Stimulated activated CD8-positive, alpha-beta memory T cell treated with anti-CD3 and anti-CD28 coated beads, Interleukin-7, amount 100 ng/mL, for 48 hours (primary cell): Measurements from ENCODE around the gene OSBP.
A peak's percentile ranks its signal among the peaks of the same experiment; 100 is the strongest.
"Not testable (repeated sequence)": the region's sequence is repeated elsewhere in the genome, so short reads cannot be mapped to it uniquely, and the experiment has no call there.

Experiments used
- DNase-seq, 2 donors: peaks; one replicate each; pipeline ENCODE4 v3.0.0-alpha.2; 2020; ENCODE audit warnings: low read depth in 1 of 2; ENCODE audit errors: extremely low read depth in 1 of 2

OSBP gene

DNA sequence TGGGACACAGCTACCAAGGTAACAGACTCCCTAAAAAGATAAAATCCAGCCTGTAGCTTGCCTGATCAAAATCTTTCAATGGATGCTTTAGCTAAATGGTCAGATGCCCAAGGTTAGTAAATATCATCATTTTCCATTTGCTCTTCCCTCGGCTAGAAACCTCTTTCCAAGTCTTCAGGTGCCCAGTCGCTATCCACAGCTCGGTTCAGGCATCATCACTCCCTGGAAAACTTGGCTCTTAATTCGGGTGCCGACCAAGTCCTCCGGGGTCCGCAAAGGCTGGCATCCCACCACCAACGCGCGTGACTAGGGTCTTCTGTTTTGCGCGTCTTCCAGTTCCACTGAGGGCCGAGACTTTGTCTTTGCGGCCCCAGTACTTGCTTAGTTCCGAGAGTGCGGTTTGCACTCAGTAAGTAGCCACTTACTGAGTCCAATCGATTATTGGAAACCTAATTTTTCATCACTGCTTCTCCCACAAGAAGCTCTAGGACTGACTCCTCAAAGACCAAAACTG, 59.9 kb downstream of the OSBP start:
- DNase-seq: no peak

DNA sequence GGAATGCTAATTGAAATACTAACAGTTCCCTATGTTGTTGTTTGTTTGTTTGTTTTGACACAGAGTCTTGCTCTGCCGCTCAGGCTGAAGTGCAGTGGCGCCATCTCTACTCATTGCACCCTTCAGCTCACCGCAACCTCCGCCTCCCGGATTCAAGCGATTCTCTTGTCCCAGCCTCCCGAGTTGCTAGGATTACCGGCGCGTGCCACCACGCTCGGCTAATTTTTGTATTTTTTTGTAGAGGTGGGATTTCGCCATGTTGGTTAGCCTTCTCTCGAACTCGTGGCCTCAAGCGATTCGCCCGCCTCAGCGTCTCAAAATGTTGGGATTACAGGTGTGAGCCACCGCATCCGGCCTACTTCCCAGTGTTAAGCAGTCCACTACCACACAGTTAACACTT, 62.3 kb downstream of the OSBP start:
- no peak for DNase-seq

DNA sequence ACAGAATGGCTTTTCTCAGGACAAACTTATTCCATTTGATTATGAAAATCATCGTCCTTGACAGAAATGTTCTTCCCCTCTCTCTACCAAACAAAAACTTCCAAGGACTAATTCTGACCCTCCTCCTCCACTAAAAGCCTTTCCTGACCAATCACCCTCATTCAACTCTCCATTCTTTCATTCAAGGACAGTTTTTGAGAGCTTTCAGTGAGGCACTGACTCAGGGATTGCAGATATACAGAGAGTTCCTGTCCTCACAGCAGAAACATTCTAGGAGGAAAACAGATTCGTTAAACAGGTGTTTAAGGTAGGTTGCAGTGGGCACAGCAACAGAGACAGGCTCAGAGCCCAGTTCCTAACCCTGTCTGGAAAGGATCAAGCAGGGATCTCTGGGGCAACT, 62.7 kb downstream of the OSBP start:
- DNase-seq: no peak

DNA sequence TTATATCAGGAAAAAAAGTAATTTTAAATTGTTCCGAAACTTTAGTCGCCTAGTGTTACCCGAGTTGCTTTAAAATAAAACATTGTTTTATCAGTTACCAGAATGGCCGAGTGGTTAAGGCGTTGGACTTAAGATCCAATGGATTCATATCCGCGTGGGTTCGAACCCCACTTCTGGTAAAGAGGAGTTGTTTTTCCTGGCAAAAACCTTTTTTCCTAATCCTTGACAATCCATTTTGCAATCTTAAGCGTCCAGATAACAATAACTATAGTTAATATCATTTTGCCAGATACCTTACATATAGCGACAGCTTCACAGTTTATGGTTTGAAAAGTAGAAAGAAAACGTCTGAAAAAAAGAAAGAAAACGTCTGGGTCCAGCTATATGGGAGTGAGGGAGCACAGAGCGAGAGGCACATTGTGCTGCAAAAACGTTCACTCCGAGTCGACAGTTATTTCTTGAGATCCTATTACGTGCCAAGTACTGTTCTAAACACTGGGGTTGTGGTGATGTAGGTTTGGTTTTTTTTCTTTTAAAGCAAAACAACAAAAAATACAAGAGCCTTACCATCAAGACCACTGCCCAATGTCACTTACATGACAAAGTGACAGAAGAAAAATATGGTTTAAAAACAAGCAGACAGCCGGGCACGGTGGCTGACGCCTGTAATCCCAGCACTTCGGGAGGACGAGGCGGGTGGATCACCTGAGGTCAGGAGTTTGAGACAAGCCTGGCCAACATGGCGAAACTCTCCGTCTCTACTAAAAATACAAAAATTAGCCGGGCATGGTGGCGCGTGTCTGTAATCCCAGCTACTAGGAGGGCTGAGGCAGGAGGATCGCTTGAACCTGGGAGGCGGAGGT, 63.7 kb downstream of the OSBP start:
- no peak for DNase-seq

GRCh38 chr11:59550842-59551658, 64.5 kb downstream of the OSBP start:
- DNase-seq: peak; percentile 53 to 74

GRCh38 chr11:59550368-59550841, 65.2 kb downstream of the OSBP start:
- DNase-seq: peak; percentile 85 to 90

- no peak for DNase-seq
Measured at GRCh38 chr11:59548309-59548656, 67.3 kb downstream of the OSBP start.

GRCh38 chr11:59547605-59548308, 67.8 kb downstream of the OSBP start:
- not testable (repeated sequence) for DNase-seq

DNA sequence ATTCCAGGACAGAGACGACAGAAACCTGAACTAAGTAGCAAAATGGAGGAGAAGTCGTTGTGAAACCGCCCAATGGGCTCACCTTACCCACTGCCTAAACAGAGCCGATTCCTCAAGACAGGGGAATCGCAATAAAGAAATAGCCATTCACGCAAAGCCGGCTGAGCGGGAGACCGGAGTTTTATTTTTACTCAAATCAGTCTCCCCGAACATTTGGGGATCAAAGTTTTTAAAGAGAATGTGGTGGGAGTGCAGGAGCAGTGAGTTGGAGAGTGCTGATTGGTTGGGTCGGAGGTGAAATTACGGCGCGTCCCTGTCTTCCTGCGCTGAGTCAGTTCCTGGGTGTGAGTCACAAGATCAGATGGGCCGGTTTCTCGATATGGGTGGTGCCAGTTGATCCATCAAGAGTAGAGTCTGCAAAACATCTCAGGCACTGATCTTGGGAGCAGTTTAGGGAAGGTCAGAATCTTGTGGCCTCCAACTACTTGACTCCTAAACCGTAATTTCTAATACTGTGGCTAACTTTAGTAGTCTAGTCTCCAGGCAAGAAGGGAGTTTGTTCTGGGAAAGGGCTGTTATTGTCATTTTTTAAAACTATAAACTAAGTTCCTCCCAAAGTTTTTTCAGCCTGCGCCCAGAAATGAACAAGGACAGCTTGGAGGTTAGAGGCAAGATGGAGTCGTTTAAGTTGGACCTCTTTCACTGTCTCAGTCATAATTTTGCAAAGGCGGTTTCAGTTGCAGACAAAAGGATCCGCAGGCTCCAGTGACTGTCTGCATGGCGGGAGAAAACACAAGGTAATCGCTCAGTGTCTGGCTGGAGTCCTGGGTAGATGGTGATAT, 70.2 kb downstream of the OSBP start:
- no peak for DNase-seq

DNA sequence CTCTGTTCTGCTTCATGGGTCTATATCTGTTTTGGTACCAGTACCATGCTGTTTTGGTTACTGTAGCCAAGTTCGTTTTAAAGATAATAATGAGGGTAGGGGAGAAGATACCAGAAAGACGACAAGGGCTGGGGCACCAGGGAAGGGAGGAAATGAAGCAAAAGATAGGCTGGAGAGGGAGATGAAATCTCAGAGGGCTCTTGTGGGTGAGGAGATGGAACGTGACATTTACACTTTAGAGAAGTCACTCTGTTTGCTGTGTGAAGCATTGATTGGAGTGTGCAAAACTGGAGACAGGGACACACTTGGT, 70.8 kb downstream of the OSBP start:
- DNase-seq: no peak

- DNase-seq: not testable (repeated sequence)
Measured at GRCh38 chr11:59543713-59544112, 71.9 kb downstream of the OSBP start.

DNA sequence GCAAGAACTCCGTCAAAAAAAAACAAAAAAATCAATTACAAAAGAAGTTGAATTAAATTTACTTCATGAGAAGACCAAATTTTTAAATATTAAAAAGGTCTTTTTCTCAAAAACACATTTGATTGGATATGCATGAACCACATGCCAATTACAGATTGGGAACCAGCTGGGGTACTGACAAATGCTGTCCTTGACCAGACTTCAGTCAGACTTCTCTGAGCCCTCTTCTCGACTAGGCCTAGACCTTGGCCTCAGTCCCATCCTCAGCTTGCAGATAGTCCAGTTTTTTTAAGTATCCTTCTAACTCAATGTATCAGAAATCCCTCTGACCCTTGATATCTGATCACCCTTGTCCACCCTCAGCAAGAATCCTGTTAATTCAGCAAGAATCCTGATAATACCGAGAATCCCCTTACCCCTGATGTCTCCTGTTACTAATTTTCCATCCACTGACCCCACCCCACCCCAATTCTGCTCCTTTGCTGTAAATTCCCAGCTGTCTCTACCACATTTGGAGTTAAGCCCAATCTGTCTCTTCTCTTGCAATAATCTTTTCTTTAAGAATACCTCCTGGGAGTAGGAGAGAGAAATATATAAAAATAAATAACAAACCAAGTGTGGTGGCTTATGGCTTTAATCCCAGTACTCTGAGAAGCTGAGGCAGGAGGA, 73.3 kb downstream of the OSBP start:
- DNase-seq: no peak

- no peak for DNase-seq
Measured at GRCh38 chr11:59534676-59535075, 80.9 kb downstream of the OSBP start.

- no peak for DNase-seq
Measured at GRCh38 chr11:59532620-59533019, 83.0 kb downstream of the OSBP start.

GRCh38 chr11:59528711-59529110, 86.9 kb downstream of the OSBP start:
- no peak for DNase-seq
